Measurements from ENCODE around the gene CCDC187. TPM values are rescaled to one million over a fixed set of nuclear protein-coding genes. Genes with fewer than 3 reads are reported as not detected.

Gene CCDC187
- total and polyA plus RNA-seq, 2 of the 13 experiments (the other 11 are each of a cell fraction or from before 2014, with no cell fraction given): 0.03 to 0.13 TPM

GRCh38 chr9:136245219-136246150 lies 58.4 kb downstream of the CCDC187 start, which contains the start of gene QSOX2 (continued):
- TF ChIP-seq MLXIP (CRISPR knock-in tag; IDR thresholded peaks at IDR 0.05; ENCODE audit: borderline replicate concordance) (no peak), ZNF280B (CRISPR knock-in tag; IDR thresholded peaks at IDR 0.05; ENCODE audit: borderline replicate concordance) (no peak), ZNF563 (CRISPR knock-in tag; IDR thresholded peaks at IDR 0.05) (peak; percentile 45; the same call in 1 of the 2 replicates), BHLHE40 (IDR thresholded peaks at IDR 0.05; ENCODE audit: low read length) (peak; percentile 95), CEBPG (CRISPR knock-in tag; IDR thresholded peaks at IDR 0.05) (no peak), ZNF687 (CRISPR knock-in tag; IDR thresholded peaks at IDR 0.05) (peak; percentile 78), PAF1 (CRISPR knock-in tag; IDR thresholded peaks at IDR 0.05) (no peak), ZNF251 (CRISPR knock-in tag; IDR thresholded peaks at IDR 0.05) (no peak), EHMT2 (IDR thresholded peaks at IDR 0.05; ENCODE audit: borderline replicate concordance, low read depth, low read length) (no peak), LCORL (IDR thresholded peaks at IDR 0.05) (no peak), LCORL (CRISPR knock-in tag; IDR thresholded peaks at IDR 0.05) (no peak), KLF16 (CRISPR knock-in tag; IDR thresholded peaks at IDR 0.05) (0 out of 4 replicates have a peak, but pooled peaks of 1 of the 2 experiments have one; percentile 27), RBAK (CRISPR knock-in tag; IDR thresholded peaks at IDR 0.05) (no peak), MED13 (CRISPR knock-in tag; IDR thresholded peaks at IDR 0.05) (no peak), MYPOP (CRISPR knock-in tag; IDR thresholded peaks at IDR 0.05) (peak; percentile 39; the same call in 1 of the 2 replicates), ZKSCAN5 (CRISPR knock-in tag; IDR thresholded peaks at IDR 0.05) (no peak)
- TF ChIP-seq, protein P1, sequence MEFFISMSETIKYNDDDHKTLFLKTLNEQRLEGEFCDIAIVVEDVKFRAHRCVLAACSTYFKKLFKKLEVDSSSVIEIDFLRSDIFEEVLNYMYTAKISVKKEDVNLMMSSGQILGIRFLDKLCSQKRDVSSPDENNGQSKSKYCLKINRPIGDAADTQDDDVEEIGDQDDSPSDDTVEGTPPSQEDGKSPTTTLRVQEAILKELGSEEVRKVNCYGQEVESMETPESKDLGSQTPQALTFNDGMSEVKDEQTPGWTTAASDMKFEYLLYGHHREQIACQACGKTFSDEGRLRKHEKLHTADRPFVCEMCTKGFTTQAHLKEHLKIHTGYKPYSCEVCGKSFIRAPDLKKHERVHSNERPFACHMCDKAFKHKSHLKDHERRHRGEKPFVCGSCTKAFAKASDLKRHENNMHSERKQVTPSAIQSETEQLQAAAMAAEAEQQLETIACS (CRISPR knock-in tag; IDR thresholded peaks at IDR 0.05): peak; percentile 83
